Erythroblast (primary cell): ENCODE data around the gene CEACAM19.

Experiments used
- GATA1 ChIP-seq: IDR thresholded peaks from 2 replicates; pipeline ENCODE4 v1.6.1; 2011; ENCODE audit warnings: low read depth, mild to moderate bottlenecking, control low read depth, low read length, moderate library complexity
- POLR2A ChIP-seq: IDR thresholded peaks from 2 replicates; pipeline ENCODE4 v1.6.1; 2011; ENCODE audit warnings: mild to moderate bottlenecking, low read length

GRCh38 chr19:44706506-44707236 is 35.4 kb downstream of the CEACAM19 start:
- TF ChIP-seq POLR2A (no peak), GATA1 (no peak)
